Activated B cell treated with CpG ODN at 0.5 μM for 24 hours (primary cell): Measurements from ENCODE around the gene CST4. TPM values are rescaled to one million over a fixed set of nuclear protein-coding genes. Genes with fewer than 3 reads are reported as not detected.
"Not testable (repeated sequence)": the region's sequence is repeated elsewhere in the genome, so short reads cannot be mapped to it uniquely, and the experiment has no call there.

ENCODE experiments used
- ATAC-seq: fragments of 200-7000 bp; cut with Tn5 transposase; one replicate; pipeline ENCODE4 v1.10.0; 2021; ENCODE audit warnings: low read depth, mild to moderate bottlenecking, moderate library complexity
- CTCF ChIA-PET: fragments of 350-600 bp; sonication (Branson Sonifier 250); formaldehyde crosslinking; loops from one replicate; lab custom pipeline; 2021; ENCODE audit warnings: antibody characterized with exemption; lab: Charles Lee
- POLR2A ChIA-PET: fragments of 350-600 bp; sonication (Branson Sonifier 250); formaldehyde crosslinking; loops from one replicate; lab custom pipeline; 2021; ENCODE audit warnings: antibody characterized with exemption; lab: Charles Lee
- DNase-seq: peaks from one replicate; pipeline ENCODE4 v3.0.0; 2022
- H3K27ac Mint-ChIP-seq: one replicate; pipeline ENCODE4 v1.8.0; 2020; ENCODE audit warnings: mixed read lengths
- H3K27me3 Mint-ChIP-seq: one replicate; pipeline ENCODE4 v1.8.0; 2021; ENCODE audit warnings: mixed read lengths
- H3K36me3 Mint-ChIP-seq: one replicate; pipeline ENCODE4 v1.8.0; 2021; ENCODE audit warnings: low read depth, mixed read lengths
- H3K4me1 Mint-ChIP-seq: one replicate; pipeline ENCODE4 v1.8.0; 2021; ENCODE audit warnings: mixed read lengths
- H3K4me3 Mint-ChIP-seq: one replicate; pipeline ENCODE4 v1.8.0; 2020; ENCODE audit warnings: mild to moderate bottlenecking, mixed read lengths
- H3K9me3 Mint-ChIP-seq: one replicate; pipeline ENCODE4 v1.8.0; 2020; ENCODE audit warnings: mixed read lengths
- intact Hi-C: fragments of 100-400 bp; cut with micrococcal nuclease; formaldehyde crosslinking; loops from one replicate; pipeline ENCODE4 v1.15.1; 2024
- total RNA-seq: library from RNA; stranded (reverse); gene quantifications from 2 replicates; pipeline ENCODE4 v1.2.3, GENCODE V29; 2022
- TF ChIP-seq, protein P1 (sequence below): fragments of 200-600 bp; IDR thresholded peaks from one replicate; pipeline ENCODE4 v1.8.0; 2022; ENCODE audit warnings: antibody characterized with exemption, mild to moderate bottlenecking

The CST4 gene
- total RNA-seq, 1 donor from 2014 or later: not detected

DNA sequence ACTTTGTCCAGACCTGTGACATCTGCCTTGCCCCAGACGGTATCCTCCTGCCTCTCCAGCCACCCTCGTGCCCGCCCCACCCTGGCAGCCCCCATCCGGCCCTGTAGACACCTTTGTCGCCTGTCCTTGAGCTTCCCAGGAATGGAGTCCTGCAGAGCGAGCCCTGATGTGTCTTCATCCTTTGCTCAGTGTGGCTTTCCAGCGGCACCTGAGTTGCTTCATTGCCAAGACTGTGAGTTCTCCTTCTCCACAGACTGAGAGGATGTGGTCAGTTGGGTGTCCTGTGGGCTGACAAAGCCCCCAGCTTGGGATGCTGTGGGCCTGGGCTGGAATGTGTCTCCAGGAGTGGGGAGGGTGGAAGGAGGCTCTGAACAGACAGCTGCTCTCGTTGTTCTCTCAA is 1.7 kb upstream of the CST4 start:
- no peaks in the 10 kb centered on the region for H3K27me3 Mint-ChIP-seq
- ChIA-PET POLR2A (no interaction called here), CTCF (no interaction called here)
- no peak overlapping the region for H3K27ac Mint-ChIP-seq
- intact Hi-C loops: no loop called here
- no peaks in the 10 kb centered on the region for H3K36me3 Mint-ChIP-seq
- TF ChIP-seq, protein P1, sequence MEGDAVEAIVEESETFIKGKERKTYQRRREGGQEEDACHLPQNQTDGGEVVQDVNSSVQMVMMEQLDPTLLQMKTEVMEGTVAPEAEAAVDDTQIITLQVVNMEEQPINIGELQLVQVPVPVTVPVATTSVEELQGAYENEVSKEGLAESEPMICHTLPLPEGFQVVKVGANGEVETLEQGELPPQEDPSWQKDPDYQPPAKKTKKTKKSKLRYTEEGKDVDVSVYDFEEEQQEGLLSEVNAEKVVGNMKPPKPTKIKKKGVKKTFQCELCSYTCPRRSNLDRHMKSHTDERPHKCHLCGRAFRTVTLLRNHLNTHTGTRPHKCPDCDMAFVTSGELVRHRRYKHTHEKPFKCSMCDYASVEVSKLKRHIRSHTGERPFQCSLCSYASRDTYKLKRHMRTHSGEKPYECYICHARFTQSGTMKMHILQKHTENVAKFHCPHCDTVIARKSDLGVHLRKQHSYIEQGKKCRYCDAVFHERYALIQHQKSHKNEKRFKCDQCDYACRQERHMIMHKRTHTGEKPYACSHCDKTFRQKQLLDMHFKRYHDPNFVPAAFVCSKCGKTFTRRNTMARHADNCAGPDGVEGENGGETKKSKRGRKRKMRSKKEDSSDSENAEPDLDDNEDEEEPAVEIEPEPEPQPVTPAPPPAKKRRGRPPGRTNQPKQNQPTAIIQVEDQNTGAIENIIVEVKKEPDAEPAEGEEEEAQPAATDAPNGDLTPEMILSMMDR: no peak
- no peak overlapping the region for H3K4me3 Mint-ChIP-seq
- H3K4me1 Mint-ChIP-seq: no peaks in the 10 kb centered on the region
- H3K9me3 Mint-ChIP-seq: no peaks in the 10 kb centered on the region
- ATAC-seq: no peak
- no peak for DNase-seq

GRCh38 chr20:23689399-23689690 is 507 bp upstream of the CST4 start:
- H3K4me1 Mint-ChIP-seq: no peaks in the 10 kb centered on the region
- ChIA-PET CTCF (no interaction called here), POLR2A (no interaction called here)
- H3K4me3 Mint-ChIP-seq: no peak overlapping the region
- ATAC-seq (no peak), DNase-seq (no peak)
- H3K27ac Mint-ChIP-seq: no peak overlapping the region
- no peaks in the 10 kb centered on the region for H3K36me3 Mint-ChIP-seq
- intact Hi-C loops: no loop called here
- peaks cover 1% of the 10 kb centered on the region for H3K27me3 Mint-ChIP-seq
- H3K9me3 Mint-ChIP-seq: no peaks in the 10 kb centered on the region
- TF ChIP-seq, protein P1: no peak

DNA sequence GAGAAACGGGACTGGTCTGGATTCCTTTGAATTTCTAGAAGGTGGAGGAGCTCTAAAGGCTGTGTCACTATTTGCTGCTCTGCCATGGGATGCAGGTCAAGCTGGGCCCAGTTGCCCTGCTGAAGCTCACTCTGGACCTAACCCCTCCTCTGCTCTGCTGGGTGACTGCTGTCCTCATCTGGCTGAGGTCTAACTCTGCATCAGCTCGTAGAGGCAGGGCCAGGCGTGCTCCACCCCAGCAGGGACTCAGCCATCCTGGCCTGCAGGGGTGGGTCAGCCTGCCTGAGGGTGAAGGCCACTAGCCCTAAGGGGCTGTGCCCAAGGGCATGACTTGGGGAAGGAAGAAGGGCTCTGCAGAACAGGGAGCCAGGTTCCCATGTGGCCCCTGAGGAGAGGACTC is 852 bp downstream of the CST4 start:
- CTCF ChIA-PET: interaction anchor here (0.9 kb wide), 1 partner anchor 16 kb away, joined by 3 read pairs; no protein-coding TSS in a partner anchor
- H3K4me1 Mint-ChIP-seq: no peaks in the 10 kb centered on the region
- DNase-seq (no peak), ATAC-seq (no peak)
- TF ChIP-seq, protein P1: no peak
- H3K9me3 Mint-ChIP-seq: no peaks in the 10 kb centered on the region
- POLR2A ChIA-PET: no interaction called here
- H3K4me3 Mint-ChIP-seq: no peak overlapping the region
- no peak overlapping the region for H3K27ac Mint-ChIP-seq
- peaks cover 3% of the 10 kb centered on the region for H3K27me3 Mint-ChIP-seq
- H3K36me3 Mint-ChIP-seq: no peaks in the 10 kb centered on the region
- intact Hi-C loops: no loop called here

DNA sequence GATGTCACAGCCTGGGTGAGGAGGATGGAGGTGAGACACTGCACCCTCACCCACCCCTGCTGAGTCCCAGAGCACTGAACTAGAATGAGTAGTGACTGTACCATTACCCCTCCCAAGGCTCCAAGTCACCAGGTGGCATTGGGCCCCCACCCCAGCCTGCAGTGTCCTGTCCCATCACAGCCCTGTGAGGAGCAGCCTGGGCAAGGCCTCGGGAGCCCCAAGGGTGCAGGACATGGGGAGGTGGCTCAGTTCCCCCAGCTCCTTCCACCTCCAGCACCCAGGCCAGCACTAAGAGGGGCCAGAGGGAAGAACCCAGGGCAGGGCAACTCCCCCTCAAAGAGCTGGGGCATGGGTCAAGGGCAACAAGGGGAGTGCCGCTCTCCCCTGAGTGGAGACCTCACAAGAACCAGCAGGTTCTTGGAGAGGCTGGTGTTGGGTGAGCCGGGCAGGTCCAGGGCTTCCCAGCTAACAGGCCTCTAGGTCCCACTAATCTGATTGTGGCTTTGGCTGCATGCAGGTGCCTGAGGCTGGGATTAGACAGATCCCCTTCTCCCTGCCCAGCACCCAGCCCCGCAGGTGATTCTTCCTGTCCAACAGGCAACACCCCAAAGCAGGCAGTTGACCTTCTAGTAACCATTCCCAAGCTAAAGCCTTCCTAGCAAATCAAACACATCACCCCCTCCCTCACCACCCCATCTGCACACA is 2.6 kb downstream of the CST4 start:
- Mint-ChIP-seq H3K4me3 (no peak overlapping the region), H3K36me3 (no peaks in the 10 kb centered on the region), H3K27me3 (peaks cover 3% of the 10 kb centered on the region), H3K4me1 (no peaks in the 10 kb centered on the region), H3K9me3 (no peaks in the 10 kb centered on the region), H3K27ac (no peak overlapping the region)
- CTCF ChIA-PET: no interaction called here
- POLR2A ChIA-PET: no interaction called here
- TF ChIP-seq, protein P1: no peak
- intact Hi-C loops: no loop called here
- no peak for DNase-seq
- ATAC-seq: no peak

- ATAC-seq, POLR2A ChIA-PET, H3K4me1 Mint-ChIP-seq, H3K36me3 Mint-ChIP-seq, intact Hi-C loops, CTCF ChIA-PET, H3K4me3 Mint-ChIP-seq, DNase-seq, H3K9me3 Mint-ChIP-seq, H3K27ac Mint-ChIP-seq, H3K27me3 Mint-ChIP-seq: not testable (repeated sequence)
Observed at GRCh38 chr20:23685529-23685896, 3.3 kb downstream of the CST4 start.

GRCh38 chr20:23684261-23684660 is 4.6 kb downstream of the CST4 start:
- ATAC-seq: no peak
- no peaks in the 10 kb centered on the region for H3K9me3 Mint-ChIP-seq
- H3K36me3 Mint-ChIP-seq: no peaks in the 10 kb centered on the region
- ChIA-PET POLR2A (no interaction called here), CTCF (no interaction called here)
- TF ChIP-seq, protein P1: no peak
- no peak overlapping the region for H3K4me3 Mint-ChIP-seq
- intact Hi-C loops: no loop called here
- no peak for DNase-seq
- H3K4me1 Mint-ChIP-seq: no peaks in the 10 kb centered on the region
- H3K27ac Mint-ChIP-seq: no peak overlapping the region
- H3K27me3 Mint-ChIP-seq: peaks cover 3% of the 10 kb centered on the region
